Measurements from ENCODE around the gene FRMD4A. TPM values are rescaled to one million over a fixed set of nuclear protein-coding genes. Genes with fewer than 3 reads are reported as not detected.
"Not testable (repeated sequence)": the region's sequence is repeated elsewhere in the genome, so short reads cannot be mapped to it uniquely, and the experiment has no call there.

The FRMD4A gene
- total RNA-seq, 5 donors from 2014 or later (not counting 1 experiment from before 2014, with no cell fraction given), result 1.3 to 1.8 (median 1.4) TPM

DNA sequence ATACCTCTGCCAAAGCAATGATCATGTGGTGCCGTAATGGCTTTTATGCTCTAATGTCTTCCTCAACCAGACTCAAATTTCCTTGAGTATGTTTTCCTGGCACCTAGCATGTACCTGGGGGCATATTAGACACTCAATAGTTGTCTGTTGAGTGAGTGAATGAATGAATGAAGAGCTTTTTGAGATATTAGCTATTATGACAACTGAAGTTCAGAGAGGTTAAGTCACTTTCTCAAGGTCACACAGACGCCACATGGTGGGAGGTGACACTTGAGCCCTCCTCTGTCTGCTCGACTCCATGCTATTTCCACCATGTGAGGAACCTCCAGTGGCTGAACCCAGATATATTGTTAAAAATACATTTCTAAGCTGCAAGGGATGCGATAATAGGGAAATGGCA, 611.9 kb downstream of the FRMD4A start:
- H3K4me3 Mint-ChIP-seq, result peak overlapping the region; percentile 31 to 76 (median 73)
- Histone ChIP-seq H3K4me1 (ENCODE audit: control insufficient read depth in 1 of 2, extremely low read depth in 1 of 2, insufficient read depth in 2 of 2, low read length in 2 of 2) (peaks cover 3 to 13% of the 10 kb centered on the region in 2 experiments), H3K27ac (ENCODE audit: low read length) (no peak overlapping the region), H3K36me3 (ENCODE audit: control insufficient read depth in 2 of 2, extremely low read depth in 1 of 2, insufficient read depth in 1 of 2, low read length in 1 of 2) (no peaks in the 10 kb centered on the region), H3K27me3 (replicated peaks in 1 of 2; ENCODE audit: control insufficient read depth in 2 of 2, extremely low read depth in 1 of 2, insufficient read depth in 2 of 2, low read length in 1 of 2) (peaks cover 0 to 12% of the 10 kb centered on the region in 2 experiments), H3K4me3 (ENCODE audit: control insufficient read depth in 1 of 2, extremely low read depth in 1 of 2, low read length in 1 of 2) (peak overlapping the region in 1 of 2 donors; percentile 70), H3K9me3 (no peaks in the 10 kb centered on the region)
- peaks cover 0 to 5% (median 5%) of the 10 kb centered on the region in 3 donors for H3K9me3 Mint-ChIP-seq
- ATAC-seq (replicated peaks in 1 of 4) (no peak), DNase-seq (no peak)
- no CpG with 5 or more reads among the region's 4 CpGs for WGBS (ENCODE audit: insufficient coverage)
- H3K27ac Mint-ChIP-seq, result peak overlapping the region in 1 of 2 donors; percentile 34
- ChIA-PET CTCF (no interaction called here), POLR2A (no interaction called here)
- no peaks in the 10 kb centered on the region for H3K36me3 Mint-ChIP-seq
- peaks cover 0 to 8% of the 10 kb centered on the region in 2 donors for H3K27me3 Mint-ChIP-seq
- peaks cover 15 to 16% (median 15%) of the 10 kb centered on the region in 3 donors for H3K4me1 Mint-ChIP-seq

DNA sequence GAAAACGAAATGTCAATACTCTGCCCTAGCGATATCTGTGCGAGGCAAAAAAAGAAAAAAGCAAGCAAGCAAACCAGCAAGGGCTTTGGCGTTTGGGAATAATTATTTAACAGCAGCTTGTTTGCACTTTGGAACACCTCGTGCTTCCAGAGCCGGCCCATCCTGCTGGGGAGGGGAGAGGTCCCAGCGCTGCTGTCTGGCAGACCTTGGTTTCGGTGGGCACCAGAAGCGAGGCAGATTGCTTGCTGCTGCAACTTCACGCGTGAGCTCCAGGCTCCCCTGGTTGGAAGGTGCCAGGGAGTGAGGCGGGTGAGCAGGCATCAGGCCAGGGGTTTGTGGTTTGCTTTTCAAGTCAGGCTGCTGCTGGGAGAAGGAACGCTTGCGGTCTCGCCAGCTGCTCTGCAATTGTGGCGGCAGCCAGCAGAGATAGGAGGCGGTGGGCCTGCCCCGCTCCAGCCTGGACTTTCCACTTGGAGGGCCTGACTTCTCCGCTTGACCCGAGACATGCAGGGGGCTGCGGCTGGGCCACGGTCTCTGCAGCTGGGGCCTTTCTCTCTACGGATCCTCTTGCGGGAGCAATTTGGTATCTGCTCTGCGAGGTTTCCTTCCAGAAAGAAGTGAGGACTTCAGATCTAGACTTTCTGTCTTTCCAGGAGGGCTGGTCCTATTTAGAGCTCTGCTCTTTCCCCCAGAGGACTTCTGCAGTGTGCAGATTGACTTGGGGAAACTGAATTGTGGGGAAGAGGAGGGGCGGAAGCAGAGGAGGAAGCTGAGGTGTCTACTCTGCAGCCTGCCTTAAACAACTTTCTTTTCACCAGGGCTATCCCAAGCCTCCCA, 612.6 kb downstream of the FRMD4A start:
- no peaks in the 10 kb centered on the region for H3K36me3 Mint-ChIP-seq
- peaks cover 15 to 19% (median 17%) of the 10 kb centered on the region in 3 donors for H3K4me1 Mint-ChIP-seq
- ChIA-PET POLR2A (no interaction called here), CTCF (interaction anchor here in 1 of 2 donors (0.6 to 0.7 kb wide), 2 partner anchors 29 to 1459 kb away, joined by 3 to 5 read pairs; no protein-coding TSS in a partner anchor)
- Histone ChIP-seq H3K4me3 (ENCODE audit: control insufficient read depth in 1 of 2, extremely low read depth in 1 of 2, low read length in 1 of 2) (peak overlapping the region; percentile 18 to 70), H3K4me1 (ENCODE audit: control insufficient read depth in 1 of 2, extremely low read depth in 1 of 2, insufficient read depth in 2 of 2, low read length in 2 of 2) (peaks cover 3 to 13% of the 10 kb centered on the region in 2 experiments), H3K36me3 (ENCODE audit: control insufficient read depth in 2 of 2, extremely low read depth in 1 of 2, insufficient read depth in 1 of 2, low read length in 1 of 2) (no peaks in the 10 kb centered on the region), H3K9me3 (no peaks in the 10 kb centered on the region), H3K27ac (ENCODE audit: low read length) (no peak overlapping the region), H3K27me3 (replicated peaks in 1 of 2; ENCODE audit: control insufficient read depth in 2 of 2, extremely low read depth in 1 of 2, insufficient read depth in 2 of 2, low read length in 1 of 2) (peaks cover 0 to 12% of the 10 kb centered on the region in 2 experiments)
- peak overlapping the region; percentile 67 to 82 for H3K27ac Mint-ChIP-seq
- peaks cover 0 to 8% of the 10 kb centered on the region in 2 donors for H3K27me3 Mint-ChIP-seq
- DNase-seq (peak in 34 of 35 experiments; percentile 5 to 65 (median 38)), ATAC-seq (replicated peaks in 1 of 4) (peak; percentile 77 to 98 (median 84))
- H3K4me3 Mint-ChIP-seq, result peak overlapping the region; percentile 70 to 76 (median 73)
- WGBS (ENCODE audit: insufficient coverage), result 7% methylated on average over 20 of the region's 26 CpGs
- peaks cover 0 to 5% (median 5%) of the 10 kb centered on the region in 3 donors for H3K9me3 Mint-ChIP-seq

DNA sequence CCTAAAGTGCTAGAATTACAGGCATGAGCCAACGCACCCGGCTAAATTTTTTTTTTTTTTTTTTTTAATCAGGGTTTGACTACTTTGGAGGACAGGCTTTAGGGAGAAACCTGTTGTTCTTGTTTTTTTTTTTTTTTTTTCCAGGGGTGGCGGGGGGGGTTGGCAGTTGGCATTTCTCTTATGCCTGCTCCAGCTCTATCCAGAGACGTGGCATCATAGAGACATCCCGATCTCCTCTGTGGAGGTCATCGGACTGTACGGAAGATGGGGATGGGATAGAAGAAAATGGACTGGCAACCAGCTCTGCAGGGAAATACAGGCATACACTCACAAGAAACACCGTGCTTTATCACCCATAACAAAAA, 613.2 kb downstream of the FRMD4A start:
- Histone ChIP-seq H3K27me3 (replicated peaks in 1 of 2; ENCODE audit: control insufficient read depth in 2 of 2, extremely low read depth in 1 of 2, insufficient read depth in 2 of 2, low read length in 1 of 2) (peaks cover 0 to 12% of the 10 kb centered on the region in 2 experiments), H3K4me3 (ENCODE audit: control insufficient read depth in 1 of 2, extremely low read depth in 1 of 2, low read length in 1 of 2) (peak overlapping the region in 1 of 2 donors; percentile 70), H3K4me1 (ENCODE audit: control insufficient read depth in 1 of 2, extremely low read depth in 1 of 2, insufficient read depth in 2 of 2, low read length in 2 of 2) (peaks cover 3 to 13% of the 10 kb centered on the region in 2 experiments), H3K9me3 (no peaks in the 10 kb centered on the region), H3K36me3 (ENCODE audit: control insufficient read depth in 2 of 2, extremely low read depth in 1 of 2, insufficient read depth in 1 of 2, low read length in 1 of 2) (no peaks in the 10 kb centered on the region), H3K27ac (ENCODE audit: low read length) (no peak overlapping the region)
- DNase-seq, result no peak
- ATAC-seq (replicated peaks in 1 of 4), result no peak
- Mint-ChIP-seq H3K36me3 (no peaks in the 10 kb centered on the region), H3K27me3 (peaks cover 0 to 8% of the 10 kb centered on the region in 2 donors), H3K4me3 (peak overlapping the region; percentile 70 to 76 (median 73)), H3K4me1 (peaks cover 15 to 25% (median 21%) of the 10 kb centered on the region in 3 donors), H3K9me3 (peaks cover 0 to 5% (median 5%) of the 10 kb centered on the region in 3 donors), H3K27ac (peak overlapping the region; percentile 15 to 52)
- no CpG with 5 or more reads among the region's 8 CpGs for WGBS (ENCODE audit: insufficient coverage)
- POLR2A ChIA-PET, result no interaction called here
- CTCF ChIA-PET, result interaction anchor here in 1 of 2 donors (0.6 to 0.7 kb wide), 2 partner anchors 28 to 1460 kb away, joined by 3 to 5 read pairs; no protein-coding TSS in a partner anchor

DNA sequence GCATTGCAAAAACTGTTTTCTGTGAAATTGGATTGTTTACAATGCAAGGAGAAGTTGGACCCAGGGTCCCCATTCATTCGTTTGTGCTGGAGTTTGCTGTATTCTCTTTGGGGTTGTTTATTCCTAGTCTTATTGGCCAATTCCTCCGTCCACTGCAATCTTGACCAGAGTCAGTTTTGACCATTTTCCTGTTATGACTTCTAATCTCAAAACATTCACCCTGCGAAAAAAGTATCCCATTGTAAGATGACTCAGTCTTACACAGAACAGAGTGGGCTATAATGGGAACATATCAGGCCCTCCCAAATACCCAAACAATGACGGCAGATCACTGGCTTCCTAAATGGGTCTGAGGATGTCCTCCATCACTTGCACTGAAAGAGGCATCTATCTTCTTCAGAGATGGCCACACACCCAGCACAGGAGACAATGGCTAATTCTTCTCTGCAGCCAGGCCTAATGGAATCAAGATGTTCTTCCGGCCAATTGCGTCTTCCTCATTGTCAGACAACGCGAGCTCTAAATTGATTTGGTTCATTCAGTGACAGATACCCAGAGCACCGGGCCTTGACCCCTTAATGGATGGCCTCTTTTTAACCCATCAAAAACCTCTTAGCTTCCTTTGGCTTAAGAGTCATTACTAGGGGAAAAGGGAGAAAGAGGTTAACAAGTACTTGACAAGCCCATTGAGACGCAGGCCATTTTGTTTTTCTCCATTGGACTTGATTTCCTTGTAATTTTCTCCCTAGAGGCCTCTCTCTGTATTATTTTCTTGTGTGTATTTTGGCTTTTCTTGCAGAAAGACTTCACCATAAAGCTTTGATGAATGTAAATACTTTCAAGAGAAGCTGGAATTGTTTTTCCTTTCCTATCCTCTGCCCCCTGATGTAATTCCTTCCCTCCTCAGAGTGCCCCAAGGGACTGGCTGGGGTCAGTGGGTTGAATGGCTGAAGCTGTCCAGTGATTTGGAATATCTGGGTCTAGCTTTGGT, 614.3 kb downstream of the FRMD4A start:
- no peak overlapping the region for H3K27ac Mint-ChIP-seq
- H3K4me1 ChIP-seq (ENCODE audit: control insufficient read depth in 1 of 2, extremely low read depth in 1 of 2, insufficient read depth in 2 of 2, low read length in 2 of 2), result peaks cover 3 to 13% of the 10 kb centered on the region in 2 experiments
- H3K4me3 Mint-ChIP-seq, result no peak overlapping the region
- H3K4me3 ChIP-seq (ENCODE audit: control insufficient read depth in 1 of 2, extremely low read depth in 1 of 2, low read length in 1 of 2), result no peak overlapping the region
- H3K27ac ChIP-seq (ENCODE audit: low read length), result no peak overlapping the region
- no peaks in the 10 kb centered on the region for H3K36me3 Mint-ChIP-seq
- H3K36me3 ChIP-seq (ENCODE audit: control insufficient read depth in 2 of 2, extremely low read depth in 1 of 2, insufficient read depth in 1 of 2, low read length in 1 of 2), result no peaks in the 10 kb centered on the region
- H3K9me3 ChIP-seq, result no peaks in the 10 kb centered on the region
- DNase-seq, result no peak
- peaks cover 0 to 12% of the 10 kb centered on the region in 2 experiments for H3K27me3 ChIP-seq (replicated peaks in 1 of 2; ENCODE audit: control insufficient read depth in 2 of 2, extremely low read depth in 1 of 2, insufficient read depth in 2 of 2, low read length in 1 of 2)
- H3K9me3 Mint-ChIP-seq, result peaks cover 0 to 5% (median 5%) of the 10 kb centered on the region in 3 donors
- H3K27me3 Mint-ChIP-seq, result peaks cover 0 to 9% of the 10 kb centered on the region in 2 donors
- CTCF ChIA-PET, result no interaction called here
- WGBS (ENCODE audit: insufficient coverage), result 98% methylated on average over 5 of the region's 10 CpGs
- peaks cover 15 to 27% (median 21%) of the 10 kb centered on the region in 3 donors for H3K4me1 Mint-ChIP-seq
- POLR2A ChIA-PET, result interaction anchor here in 1 of 2 donors (0.7 kb wide), 1 partner anchor 608 kb away, joined by 5 read pairs; no protein-coding TSS in a partner anchor
- ATAC-seq (replicated peaks in 1 of 4), result no peak

DNA sequence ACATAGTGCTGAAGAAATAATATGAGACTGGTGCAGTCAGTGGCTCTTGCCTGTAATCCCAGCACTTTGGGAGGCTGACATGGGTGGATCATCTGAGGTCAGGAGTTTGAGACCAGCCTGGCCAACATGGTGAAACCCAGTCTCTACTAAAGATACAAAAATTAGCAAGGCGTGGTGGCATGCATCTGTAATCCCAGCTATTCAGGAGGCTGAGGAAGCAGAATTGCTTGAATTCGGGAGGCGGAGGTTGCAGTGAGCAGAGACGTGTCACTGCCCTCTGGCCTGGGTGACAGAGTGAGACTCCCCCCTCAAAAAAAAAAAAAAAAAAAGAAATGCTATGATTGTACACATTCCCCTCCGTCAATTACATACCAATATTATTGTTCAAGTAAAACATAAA, 615.1 kb downstream of the FRMD4A start:
- H3K36me3 ChIP-seq (ENCODE audit: control insufficient read depth in 2 of 2, extremely low read depth in 1 of 2, insufficient read depth in 1 of 2, low read length in 1 of 2); H3K4me3 ChIP-seq (ENCODE audit: control insufficient read depth in 1 of 2, extremely low read depth in 1 of 2, low read length in 1 of 2); POLR2A ChIA-PET; ATAC-seq (replicated peaks in 1 of 4); H3K36me3 Mint-ChIP-seq; H3K27ac Mint-ChIP-seq; H3K9me3 ChIP-seq; H3K4me3 Mint-ChIP-seq; DNase-seq; H3K9me3 Mint-ChIP-seq; H3K27ac ChIP-seq (ENCODE audit: low read length); CTCF ChIA-PET: not testable (repeated sequence)
- Histone ChIP-seq H3K27me3 (replicated peaks in 1 of 2; ENCODE audit: control insufficient read depth in 2 of 2, extremely low read depth in 1 of 2, insufficient read depth in 2 of 2, low read length in 1 of 2) (peaks cover 0 to 14% of the 10 kb centered on the region in 2 experiments), H3K4me1 (ENCODE audit: control insufficient read depth in 1 of 2, extremely low read depth in 1 of 2, insufficient read depth in 2 of 2, low read length in 2 of 2) (peaks cover 3 to 13% of the 10 kb centered on the region in 2 experiments)
- peaks cover 15 to 27% (median 21%) of the 10 kb centered on the region in 3 donors for H3K4me1 Mint-ChIP-seq
- peaks cover 0 to 11% of the 10 kb centered on the region in 2 donors for H3K27me3 Mint-ChIP-seq
- no CpG with 5 or more reads among the region's 5 CpGs for WGBS (ENCODE audit: insufficient coverage)

DNA sequence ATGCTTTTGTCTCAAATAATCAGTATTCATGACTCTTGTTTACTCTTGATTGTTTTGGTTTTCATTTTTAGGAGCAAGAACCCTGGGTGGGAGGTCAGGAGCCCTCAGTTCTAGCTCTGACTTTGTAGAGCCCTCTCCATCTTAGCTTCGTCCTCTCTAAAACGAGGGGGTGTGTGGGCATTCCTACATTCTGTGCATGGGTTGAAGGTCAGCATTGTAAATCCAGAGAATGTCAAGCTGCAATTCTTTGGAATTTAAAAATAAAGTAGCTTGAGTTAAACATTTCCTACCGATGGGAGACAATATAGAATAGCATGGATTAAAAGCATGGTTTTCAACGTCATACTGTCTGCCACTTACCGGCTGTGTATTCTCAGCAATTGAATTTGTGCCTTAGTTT, 615.6 kb downstream of the FRMD4A start:
- ChIA-PET POLR2A (no interaction called here), CTCF (no interaction called here)
- no peak for ATAC-seq (replicated peaks in 1 of 4)
- peaks cover 0 to 16% of the 10 kb centered on the region in 2 experiments for H3K27me3 ChIP-seq (replicated peaks in 1 of 2; ENCODE audit: control insufficient read depth in 2 of 2, extremely low read depth in 1 of 2, insufficient read depth in 2 of 2, low read length in 1 of 2)
- peaks cover 15 to 27% (median 21%) of the 10 kb centered on the region in 3 donors for H3K4me1 Mint-ChIP-seq
- H3K4me3 ChIP-seq (ENCODE audit: control insufficient read depth in 1 of 2, extremely low read depth in 1 of 2, low read length in 1 of 2), result no peak overlapping the region
- H3K36me3 ChIP-seq (ENCODE audit: control insufficient read depth in 2 of 2, extremely low read depth in 1 of 2, insufficient read depth in 1 of 2, low read length in 1 of 2), result no peaks in the 10 kb centered on the region
- no peaks in the 10 kb centered on the region for H3K9me3 ChIP-seq
- 100% methylated on average over 1 of the region's 5 CpGs for WGBS (ENCODE audit: insufficient coverage)
- H3K27ac ChIP-seq (ENCODE audit: low read length), result no peak overlapping the region
- peaks cover 3 to 13% of the 10 kb centered on the region in 2 experiments for H3K4me1 ChIP-seq (ENCODE audit: control insufficient read depth in 1 of 2, extremely low read depth in 1 of 2, insufficient read depth in 2 of 2, low read length in 2 of 2)
- no peaks in the 10 kb centered on the region for H3K36me3 Mint-ChIP-seq
- no peak for DNase-seq
- peaks cover 0 to 8% of the 10 kb centered on the region in 2 donors for H3K27me3 Mint-ChIP-seq
- H3K9me3 Mint-ChIP-seq, result no peaks in the 10 kb centered on the region
- no peak overlapping the region for H3K4me3 Mint-ChIP-seq
- H3K27ac Mint-ChIP-seq, result no peak overlapping the region
